NCI-H187 (cell line): Measurements from ENCODE around the gene CABP5.
"Not testable (repeated sequence)": the region's sequence is repeated elsewhere in the genome, so short reads cannot be mapped to it uniquely, and the experiment has no call there.

ENCODE experiments used
- DNase-seq, 2 experiments: peaks; one replicate each; lab custom pipeline; 2025; lab: John Stamatoyannopoulos, UW

CABP5 gene

GRCh38 chr19:48043675-48044258 is at the start of gene CABP5:
TSS of gene CABP5 (minus strand) at chr19:48044079. CDS start at chr19:48043922, 157 bp downstream.
- no peak for DNase-seq

DNA sequence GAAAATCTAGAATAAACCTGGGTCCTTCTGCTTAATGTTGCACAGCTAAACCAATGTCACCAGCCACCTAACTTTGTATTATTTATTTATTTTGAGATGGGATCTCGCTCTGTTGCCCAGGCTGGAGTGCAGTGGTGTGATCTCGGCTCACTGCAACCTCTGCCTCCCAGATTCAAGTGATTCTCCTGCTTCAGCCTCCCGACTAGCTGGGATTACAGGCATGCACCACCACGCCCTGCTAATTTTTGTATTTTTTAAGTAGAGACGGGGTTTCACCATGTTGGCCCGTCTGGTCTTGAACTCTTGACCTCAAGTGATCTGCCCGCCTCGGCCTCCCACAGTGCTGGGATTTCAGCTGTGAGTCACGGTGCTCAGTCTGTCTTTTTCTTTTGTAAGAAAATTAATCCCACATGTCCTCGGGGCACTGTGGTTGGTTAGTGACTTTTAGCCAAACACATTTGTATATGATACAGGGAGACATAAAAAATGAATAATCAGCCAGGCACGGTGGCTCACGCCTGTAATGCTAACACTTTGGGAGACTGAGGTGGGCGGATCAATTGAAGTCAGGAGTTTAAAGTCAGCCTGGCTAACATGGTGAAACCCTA is 47.3 kb upstream of the CABP5 start:
- DNase-seq = not testable (repeated sequence)

GRCh38 chr19:48090281-48090802 is 46.5 kb upstream of the CABP5 start:
- no peak for DNase-seq

GRCh38 chr19:48088991-48089390 is 45.1 kb upstream of the CABP5 start:
- not testable (repeated sequence) for DNase-seq

GRCh38 chr19:48085904-48086864 is 42.3 kb upstream of the CABP5 start:
- DNase-seq = no peak

- DNase-seq = no peak
Observed at GRCh38 chr19:48085076-48085475, 41.2 kb upstream of the CABP5 start.

- no peak for DNase-seq
Observed at GRCh38 chr19:48081106-48081505, 37.2 kb upstream of the CABP5 start.

GRCh38 chr19:48070177-48070769 is 26.4 kb upstream of the CABP5 start:
- not testable (repeated sequence) for DNase-seq

GRCh38 chr19:48069435-48069834 is 25.6 kb upstream of the CABP5 start:
- DNase-seq = no peak

GRCh38 chr19:48064509-48064908 is 20.6 kb upstream of the CABP5 start:
- no peak for DNase-seq

- DNase-seq = no peak
Observed at GRCh38 chr19:48061401-48062344, 17.8 kb upstream of the CABP5 start.

DNA sequence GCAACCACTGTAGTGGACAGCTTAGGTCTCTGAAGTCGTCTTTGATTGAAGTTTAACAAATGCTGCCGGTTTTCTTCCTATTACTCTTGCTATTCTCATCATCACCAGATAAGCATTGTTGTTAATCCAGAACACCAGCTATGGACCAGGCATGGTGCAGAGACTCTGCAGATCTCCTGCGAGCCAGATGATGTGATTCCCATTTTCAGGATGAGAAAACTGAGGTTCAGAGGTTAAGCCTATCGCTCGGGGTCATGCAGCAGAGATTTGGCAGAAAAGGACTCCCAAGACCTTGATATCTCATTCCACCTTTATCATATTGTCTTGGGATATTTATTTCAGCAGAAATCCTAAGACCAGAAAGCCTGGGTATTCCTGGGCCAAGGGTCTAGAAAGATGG is 16.5 kb upstream of the CABP5 start:
- no peak for DNase-seq

GRCh38 chr19:48059331-48059730 is 15.5 kb upstream of the CABP5 start:
- DNase-seq = no peak

DNA sequence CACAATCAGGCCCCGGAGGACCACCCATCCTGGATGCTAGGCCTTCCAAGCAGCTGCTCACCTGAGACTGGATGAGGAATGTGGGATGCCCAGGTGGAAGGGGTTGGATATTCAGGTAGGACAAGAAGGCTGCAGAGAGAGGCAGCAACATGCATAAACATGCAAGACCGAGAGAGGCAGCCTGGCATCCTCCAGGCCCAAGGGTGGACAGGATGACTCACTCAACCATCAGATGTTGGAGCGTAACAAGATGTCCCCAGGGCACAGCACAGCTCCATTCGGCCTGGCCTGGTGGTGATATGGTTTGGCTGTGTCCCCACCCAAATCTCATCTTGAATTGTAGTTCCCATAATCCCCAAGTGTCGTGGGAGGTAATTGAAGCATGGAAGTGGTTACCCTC is 10.0 kb upstream of the CABP5 start:
- DNase-seq = no peak

- DNase-seq = no peak
Observed at GRCh38 chr19:48053076-48053475, 9.2 kb upstream of the CABP5 start.

DNA sequence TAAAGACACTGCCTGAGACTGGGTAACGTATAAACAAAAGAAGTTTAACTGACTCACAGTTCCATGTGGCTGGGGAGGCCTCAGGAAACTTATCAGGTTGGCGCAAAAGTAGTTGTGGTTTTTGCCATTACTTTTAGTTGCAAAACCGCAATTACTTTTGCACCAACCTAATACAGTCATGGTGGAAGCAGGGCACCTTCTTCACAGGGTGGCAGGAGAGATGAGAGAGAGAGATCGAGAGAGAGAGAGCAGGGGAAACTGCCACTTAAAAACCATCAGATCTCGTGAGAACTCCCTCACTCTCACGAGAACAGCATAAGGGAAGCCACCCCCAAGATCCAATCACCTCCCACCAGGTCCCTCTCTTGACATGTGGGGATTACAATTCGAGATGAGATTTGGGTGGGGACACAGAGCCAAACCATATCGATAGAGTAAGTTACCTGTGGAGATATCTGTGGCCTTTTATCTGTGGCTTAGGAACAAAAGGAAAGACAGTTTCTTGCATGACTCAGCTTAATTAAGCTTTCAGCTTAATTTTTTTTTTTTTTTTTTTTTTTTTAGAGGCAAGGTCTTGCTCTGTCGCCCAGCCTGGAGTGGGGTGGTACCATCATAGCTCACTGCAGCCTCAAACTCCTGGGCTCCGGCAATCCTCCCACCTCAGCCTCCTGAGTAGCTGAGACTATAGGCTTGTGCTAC is 7.6 kb upstream of the CABP5 start:
- no peak for DNase-seq

DNA sequence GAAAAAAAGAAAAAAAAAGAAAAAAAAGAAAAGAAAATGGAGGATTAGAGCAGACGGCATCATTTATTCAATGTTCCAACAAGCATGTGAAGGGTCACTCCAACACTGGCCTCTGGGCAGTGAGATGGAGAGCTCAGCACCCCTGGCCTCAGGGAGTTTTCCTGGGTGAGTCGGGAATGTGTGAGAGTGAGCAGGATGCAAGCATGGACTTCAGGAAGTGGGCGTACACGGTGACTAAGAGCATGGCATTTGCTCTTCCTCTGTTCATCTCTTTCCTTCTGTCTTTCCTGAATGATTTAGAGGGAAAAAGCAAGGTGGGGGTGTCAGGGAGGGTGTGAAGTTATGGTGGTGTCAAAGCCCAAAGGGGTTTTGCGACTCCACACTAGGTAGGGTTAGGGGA is 682 bp upstream of the CABP5 start:
- no peak for DNase-seq

DNA sequence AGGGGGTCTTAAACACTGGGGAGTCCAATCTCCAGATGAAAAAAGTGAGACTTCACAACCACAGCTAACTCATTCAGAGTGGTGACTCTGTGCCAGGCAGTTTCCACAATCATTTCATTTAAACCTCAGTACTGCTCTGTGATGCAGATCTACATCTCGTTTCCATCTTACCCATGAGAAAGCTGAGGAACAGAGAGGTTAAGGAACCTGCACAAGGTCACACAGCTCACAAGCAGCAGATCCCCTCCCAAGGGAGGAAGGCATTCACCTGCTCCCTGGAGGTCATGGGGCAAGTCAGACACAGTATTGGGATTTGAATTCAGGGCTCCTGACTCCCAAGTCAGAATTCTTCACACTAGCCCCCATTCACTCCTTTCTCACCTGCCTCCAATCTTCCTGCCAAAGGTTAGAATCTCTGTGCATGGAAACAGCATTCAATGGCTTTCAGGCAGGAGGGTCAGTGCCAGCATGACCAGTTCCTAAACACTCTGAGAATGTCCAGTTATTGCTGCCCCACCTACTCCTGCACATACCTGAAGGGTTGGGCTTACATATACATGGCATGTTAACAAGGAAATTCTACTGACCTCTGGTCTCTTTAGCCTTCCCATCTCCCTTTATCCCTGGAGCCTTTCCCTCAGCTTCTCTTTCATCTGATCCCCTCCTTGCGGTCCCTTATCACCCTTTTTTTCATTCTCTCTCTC is 1.9 kb downstream of the CABP5 start:
- DNase-seq = no peak

DNA sequence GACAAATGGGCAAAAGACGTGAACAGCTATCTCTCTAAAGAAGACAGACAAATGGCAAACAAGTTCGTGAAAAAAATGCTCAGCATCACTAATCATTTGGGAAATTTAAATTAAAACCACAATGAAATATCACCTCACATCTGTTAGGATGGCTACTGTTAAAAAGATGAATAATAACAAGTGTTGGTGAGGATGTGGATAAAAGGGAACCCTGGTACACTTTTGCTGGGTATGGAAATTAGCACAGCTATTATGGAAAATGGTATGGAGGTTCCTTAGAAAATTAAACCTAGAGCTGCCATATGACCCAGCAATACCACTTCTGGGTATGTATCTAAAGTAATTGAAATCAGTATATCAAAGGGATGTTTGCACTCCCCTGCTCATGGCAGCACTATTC is 7.1 kb downstream of the CABP5 start:
- DNase-seq = no peak

- DNase-seq = no peak
Observed at GRCh38 chr19:48033604-48034003, 10.3 kb downstream of the CABP5 start.
